ENCODE data around the gene CHRNB4.

- TF ChIP-seq CTCF (IDR thresholded peaks at IDR 0.05) (no peak), POLR2A (IDR thresholded peaks at IDR 0.05; ENCODE audit: low read length) (no peak), JUN (IDR thresholded peaks at IDR 0.05) (no peak), RAD21 (conservative IDR thresholded peaks at IDR 0.05 in 1 of 2, IDR thresholded peaks at IDR 0.05 in 1 of 2) (no peak), REST (IDR thresholded peaks at IDR 0.05) (no peak), MAX (IDR thresholded peaks at IDR 0.05) (no peak), USF2 (IDR thresholded peaks at IDR 0.05) (no peak), CEBPB (IDR thresholded peaks at IDR 0.05) (no peak)
- TF ChIP-seq, protein P1, sequence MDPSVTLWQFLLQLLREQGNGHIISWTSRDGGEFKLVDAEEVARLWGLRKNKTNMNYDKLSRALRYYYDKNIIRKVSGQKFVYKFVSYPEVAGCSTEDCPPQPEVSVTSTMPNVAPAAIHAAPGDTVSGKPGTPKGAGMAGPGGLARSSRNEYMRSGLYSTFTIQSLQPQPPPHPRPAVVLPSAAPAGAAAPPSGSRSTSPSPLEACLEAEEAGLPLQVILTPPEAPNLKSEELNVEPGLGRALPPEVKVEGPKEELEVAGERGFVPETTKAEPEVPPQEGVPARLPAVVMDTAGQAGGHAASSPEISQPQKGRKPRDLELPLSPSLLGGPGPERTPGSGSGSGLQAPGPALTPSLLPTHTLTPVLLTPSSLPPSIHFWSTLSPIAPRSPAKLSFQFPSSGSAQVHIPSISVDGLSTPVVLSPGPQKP (IDR thresholded peaks at IDR 0.05; ENCODE audit: low read depth, low read length) = no peak
Observed at GRCh38 chr15:78654272-78654671, 13.3 kb upstream of the CHRNB4 start.
